H1 (cell line): Measurements from ENCODE around the gene DNAH10. TPM values are rescaled to one million over a fixed set of nuclear protein-coding genes. Genes with fewer than 3 reads are reported as not detected.

Experiments
- ASH2L ChIP-seq: fragments of 200-600, 300-600 bp; sonication (generic); IDR thresholded peaks from one replicate; pipeline ENCODE4 v1.7.1; 2017; ENCODE audit warnings: low read length
- ATF2 ChIP-seq: IDR thresholded peaks from 2 replicates; pipeline ENCODE4 v1.6.1; 2012; ENCODE audit warnings: low read length, inconsistent platforms
- BACH1 ChIP-seq: IDR thresholded peaks from 2 replicates; pipeline ENCODE4 v1.6.1; 2012; ENCODE audit warnings: low read length, improper control_type of control experiment
- BCL11A ChIP-seq, 2 experiments: IDR thresholded peaks; one replicate each; pipeline ENCODE4 v1.6.1; 2011; ENCODE audit warnings: low read depth in 2 of 2, low read length in 2 of 2, mild to moderate bottlenecking in 2 of 2
- BRCA1 ChIP-seq: IDR thresholded peaks from 2 replicates; pipeline ENCODE4 v1.6.1; 2012; ENCODE audit warnings: low read depth, low read length, improper control_type of control experiment
- CBX5 ChIP-seq: fragments of 300-800, 300-1000 bp; sonication (generic); IDR thresholded peaks from 2 replicates; pipeline ENCODE4 v1.7.1; 2016; ENCODE audit warnings: antibody characterized with exemption, low read length, low read depth
- CTBP2 ChIP-seq: IDR thresholded peaks from 2 replicates; pipeline ENCODE4 v1.7.0; 2011; ENCODE audit warnings: borderline replicate concordance, mild to moderate bottlenecking, moderate library complexity, mixed read lengths, low read length; ENCODE audit not compliant: insufficient read depth, insufficient read length
- EGR1 ChIP-seq: IDR thresholded peaks from 2 replicates; pipeline ENCODE4 v1.6.1; 2011; ENCODE audit warnings: low read depth, low read length, borderline replicate concordance
- KDM4A ChIP-seq: IDR thresholded peaks from one replicate; pipeline ENCODE4 v1.7.1; 2012; ENCODE audit warnings: low read depth, mild to moderate bottlenecking, moderate library complexity, low read length, inconsistent platforms; ENCODE audit not compliant: severe bottlenecking
- KDM5A ChIP-seq: fragments of 200-600 bp; IDR thresholded peaks from 2 replicates; pipeline ENCODE4 v1.7.1; 2012; ENCODE audit warnings: mild to moderate bottlenecking, low read length, inconsistent platforms, mixed read lengths
- NANOG ChIP-seq: IDR thresholded peaks from 2 replicates; pipeline ENCODE4 v1.6.1; 2011; ENCODE audit warnings: low read length, low read depth, mild to moderate bottlenecking, inconsistent platforms; ENCODE audit not compliant: insufficient read depth, poor library complexity, severe bottlenecking
- POU5F1 ChIP-seq: IDR thresholded peaks from 2 replicates; pipeline ENCODE4 v1.6.1; 2011; ENCODE audit warnings: low read depth, mild to moderate bottlenecking, low read length, moderate library complexity
- SIN3A ChIP-seq, 2 experiments: IDR thresholded peaks in 1 of 2; conservative IDR thresholded peaks in 1 of 2; 2 replicates each; pipeline ENCODE4 v1.6.1; 2011 to 2012; ENCODE audit warnings: low read length in 2 of 2, improper control_type of control experiment in 1 of 2, low read depth in 1 of 2, mild to moderate bottlenecking in 1 of 2
- SIRT6 ChIP-seq: IDR thresholded peaks from one replicate; pipeline ENCODE4 v1.7.1; 2012; ENCODE audit warnings: low read length, inconsistent platforms
- SIX5 ChIP-seq: IDR thresholded peaks from 2 replicates; pipeline ENCODE4 v1.6.1; 2011; ENCODE audit warnings: mild to moderate bottlenecking, low read depth, low read length
- SP1 ChIP-seq: IDR thresholded peaks from 2 replicates; pipeline ENCODE4 v1.6.1; 2011; ENCODE audit warnings: low read depth, low read length
- SP2 ChIP-seq: IDR thresholded peaks from 2 replicates; pipeline ENCODE4 v1.6.1; 2012; ENCODE audit warnings: mild to moderate bottlenecking, low read length, inconsistent platforms
- SRF ChIP-seq: IDR thresholded peaks from 2 replicates; pipeline ENCODE4 v1.6.1; 2011; ENCODE audit warnings: mild to moderate bottlenecking, low read depth, low read length, moderate library complexity
- TAF1 ChIP-seq: IDR thresholded peaks from 2 replicates; pipeline ENCODE4 v1.6.1; 2011; ENCODE audit warnings: mild to moderate bottlenecking, low read depth, low read length
- TAF7 ChIP-seq: optimal IDR thresholded peaks from 2 replicates; pipeline ENCODE3; 2011; ENCODE audit warnings: low read depth, mild to moderate bottlenecking, inconsistent platforms, low read length, moderate library complexity, borderline replicate concordance
- TCF12 ChIP-seq: IDR thresholded peaks from 2 replicates; pipeline ENCODE4 v1.6.1; 2011; ENCODE audit warnings: low read depth, mild to moderate bottlenecking, low read length
- TEAD4 ChIP-seq: IDR thresholded peaks from 2 replicates; pipeline ENCODE4 v1.6.1; 2012; ENCODE audit warnings: low read depth, low read length, inconsistent platforms, mixed read lengths
- YY1 ChIP-seq: IDR thresholded peaks from 2 replicates; pipeline ENCODE4 v1.6.1; 2011; ENCODE audit warnings: low read depth, mild to moderate bottlenecking, low read length
- ZNF274 ChIP-seq: IDR thresholded peaks from 2 replicates; pipeline ENCODE4 v1.7.0; 2012; ENCODE audit warnings: low read length, borderline replicate concordance; ENCODE audit errors: extremely low read depth
- polyA plus RNA-seq, 7 experiments: library from polyadenylated mRNA; depleted of rRNA in 3 of 7; stranded (reverse) in 5 of 7; unstranded in 2 of 7; fragments of >200 nt in 5 of 7; fragments of 200-250 nt in 2 of 7; gene quantifications; 1 replicate in 5 of 7; 2 replicates in 1 of 7; 4 replicates in 1 of 7; pipeline versions ENCODE4 v1.2.1 to v1.2.3, GENCODE V29; 2011 to 2013; ENCODE audit warnings: missing spikeins in 2 of 7, mixed read lengths in 2 of 7
- total RNA-seq: library from RNA; stranded (reverse); fragmentation: NEBNext Ultra II Directional; extraction: Animal tissue kit (Norgen Biotek cat#: 25700); gene quantifications from 2 replicates; pipeline ENCODE4 v1.2.1, GENCODE V29; 2021

DNAH10 gene
- total and polyA plus RNA-seq, 2 of the 8 experiments (the other 6 are each of a cell fraction or from before 2014, with no cell fraction given): 0.02 to 0.24 TPM

- TF ChIP-seq KDM4A: peak; percentile 18
- no peak for TF ChIP-seq SIRT6
- TF ChIP-seq TAF7: no peak
- peak; percentile 99 for TF ChIP-seq TCF12
- no peak for TF ChIP-seq SP2
- TF ChIP-seq EGR1: peak; percentile 77
- no peak for TF ChIP-seq BACH1
- no peak for TF ChIP-seq ASH2L
- TF ChIP-seq CBX5: no peak
- peak; percentile 31; the same call in 1 of the 2 replicates for TF ChIP-seq TEAD4
- 0 out of 4 replicates have a peak, but pooled peaks of 1 of the 2 experiments have one; percentile 71 for TF ChIP-seq SIN3A (conservative IDR thresholded peaks at IDR 0.05 in 1 of 2, IDR thresholded peaks at IDR 0.05 in 1 of 2; ENCODE audit: low read depth in 1 of 2, low read length in 2 of 2)
- no peak for TF ChIP-seq SIX5
- TF ChIP-seq CTBP2: peak; percentile 96
- TF ChIP-seq ATF2: 0 out of 2 replicates have a peak, but pooled peaks have one; percentile 71
- TF ChIP-seq POU5F1: no peak
- TF ChIP-seq ZNF274: peak; percentile 54
- no peak for TF ChIP-seq KDM5A
- no peak for TF ChIP-seq TAF1
- TF ChIP-seq NANOG: peak; percentile 72
- no peak for TF ChIP-seq BRCA1
- TF ChIP-seq BCL11A (IDR thresholded peaks at IDR 0.05; ENCODE audit: low read depth in 2 of 2, low read length in 2 of 2): peak in 1 of 2 experiments; percentile 65
- TF ChIP-seq YY1: peak; percentile 50; the same call in 1 of the 2 replicates
- TF ChIP-seq SP1: peak; percentile 78; the same call in 1 of the 2 replicates
- TF ChIP-seq SRF: no peak
Observed at GRCh38 chr12:123971770-123972456, 209.8 kb downstream of the DNAH10 start (continued).
